SU-DHL-6 (cell line): ENCODE results near the gene CCL14.

Experiments used
- H2AFZ ChIP-seq: fragments of 200-600 bp; sonication (generic); 2 replicates; pipeline ENCODE4 v1.6.1; 2014; ENCODE audit warnings: low read depth, mild to moderate bottlenecking, moderate library complexity, mixed read lengths, antibody characterized with exemption, low read length; ENCODE audit not compliant: severe bottlenecking
- H3F3A ChIP-seq: fragments of 200-600 bp; shearing (Covaris generic); 2 replicates; pipeline ENCODE4 v1.6.0; 2016; ENCODE audit warnings: antibody characterized with exemption, mild to moderate bottlenecking; ENCODE audit not compliant: insufficient read depth
- H3K27ac ChIP-seq: fragments of 200-600 bp; sonication (generic); 2 replicates; pipeline ENCODE4 v1.5.1; 2016; ENCODE audit warnings: low read depth, mild to moderate bottlenecking, low read length, moderate library complexity, mixed read lengths
- H3K27me3 ChIP-seq: fragments of 200-600 bp; sonication (generic), shearing (Covaris generic); 2 replicates; pipeline ENCODE4 v1.6.0; 2014; ENCODE audit warnings: mild to moderate bottlenecking, low read length
- H3K36me3 ChIP-seq: fragments of 200-600 bp; sonication (generic); 2 replicates; pipeline ENCODE4 v1.6.1; 2014; ENCODE audit warnings: mild to moderate bottlenecking, low read length, mixed read lengths
- H3K4me2 ChIP-seq: fragments of 300-600, 200-600 bp; shearing (Covaris generic), sonication (generic); 2 replicates; pipeline ENCODE4 v1.6.0; 2014; ENCODE audit warnings: low read length, low read depth, mild to moderate bottlenecking; ENCODE audit not compliant: poor library complexity, severe bottlenecking
- H3K4me3 ChIP-seq: fragments of 200-600 bp; sonication (generic); 2 replicates; pipeline ENCODE4 v1.5.1; 2014; ENCODE audit warnings: antibody characterized with exemption, low read length, mild to moderate bottlenecking, mixed read lengths; ENCODE audit not compliant: insufficient read depth, poor library complexity, severe bottlenecking
- H3K79me2 ChIP-seq: fragments of 200-600 bp; sonication (generic); 2 replicates; pipeline ENCODE4 v1.6.1; 2014; ENCODE audit warnings: mild to moderate bottlenecking, low read length, moderate library complexity; ENCODE audit not compliant: insufficient read depth
- H3K9ac ChIP-seq: fragments of 200-600 bp; sonication (generic); 2 replicates; pipeline ENCODE4 v1.7.0; 2014; ENCODE audit warnings: mild to moderate bottlenecking, low read length
- H3K9me2 ChIP-seq: fragments of 200-600 bp; sonication (generic); replicated peaks from 2 replicates; pipeline ENCODE4 v1.6.1; 2014; ENCODE audit warnings: low read length; ENCODE audit not compliant: insufficient read depth
- H3K9me3 ChIP-seq: fragments of 200-600 bp; sonication (generic); 2 replicates; pipeline ENCODE4 v1.6.1; 2014; ENCODE audit warnings: low read length, mixed read lengths; ENCODE audit not compliant: insufficient read depth
- H4K20me1 ChIP-seq: fragments of 200-600 bp; sonication (generic); 2 replicates; pipeline ENCODE4 v1.6.1; 2014; ENCODE audit warnings: low read depth, mild to moderate bottlenecking, antibody characterized with exemption, low read length, moderate library complexity, mixed read lengths
- EZH2phosphoT487 ChIP-seq: fragments of 200-600 bp; sonication (generic), shearing (Covaris generic); conservative IDR thresholded peaks from 2 replicates; pipeline ENCODE4 v1.6.1; 2018; ENCODE audit warnings: mild to moderate bottlenecking, antibody characterized with exemption, low read length, moderate library complexity, mixed read lengths
- TF ChIP-seq, protein P1 (sequence below): fragments of 200-600 bp; sonication (generic); IDR thresholded peaks from one replicate; pipeline ENCODE4 v1.5.1; 2017; ENCODE audit warnings: antibody characterized with exemption, mild to moderate bottlenecking, low read length, moderate library complexity; ENCODE audit not compliant: insufficient read depth, poor library complexity, severe bottlenecking

The CCL14 gene

GRCh38 chr17:35982409-35983191 lies 3.9 kb downstream of the CCL14 start:
- no peaks in the 10 kb centered on the region for H3K79me2 ChIP-seq
- no peak overlapping the region for H3K4me3 ChIP-seq
- H3F3A ChIP-seq, result no peaks in the 10 kb centered on the region
- H3K9ac ChIP-seq, result no peak overlapping the region
- no peak overlapping the region for H3K4me2 ChIP-seq
- H3K9me3 ChIP-seq, result no peaks in the 10 kb centered on the region
- TF ChIP-seq, protein P1, sequence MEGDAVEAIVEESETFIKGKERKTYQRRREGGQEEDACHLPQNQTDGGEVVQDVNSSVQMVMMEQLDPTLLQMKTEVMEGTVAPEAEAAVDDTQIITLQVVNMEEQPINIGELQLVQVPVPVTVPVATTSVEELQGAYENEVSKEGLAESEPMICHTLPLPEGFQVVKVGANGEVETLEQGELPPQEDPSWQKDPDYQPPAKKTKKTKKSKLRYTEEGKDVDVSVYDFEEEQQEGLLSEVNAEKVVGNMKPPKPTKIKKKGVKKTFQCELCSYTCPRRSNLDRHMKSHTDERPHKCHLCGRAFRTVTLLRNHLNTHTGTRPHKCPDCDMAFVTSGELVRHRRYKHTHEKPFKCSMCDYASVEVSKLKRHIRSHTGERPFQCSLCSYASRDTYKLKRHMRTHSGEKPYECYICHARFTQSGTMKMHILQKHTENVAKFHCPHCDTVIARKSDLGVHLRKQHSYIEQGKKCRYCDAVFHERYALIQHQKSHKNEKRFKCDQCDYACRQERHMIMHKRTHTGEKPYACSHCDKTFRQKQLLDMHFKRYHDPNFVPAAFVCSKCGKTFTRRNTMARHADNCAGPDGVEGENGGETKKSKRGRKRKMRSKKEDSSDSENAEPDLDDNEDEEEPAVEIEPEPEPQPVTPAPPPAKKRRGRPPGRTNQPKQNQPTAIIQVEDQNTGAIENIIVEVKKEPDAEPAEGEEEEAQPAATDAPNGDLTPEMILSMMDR, result no peak
- TF ChIP-seq EZH2phosphoT487, result no peak
- H2AFZ ChIP-seq, result no peak overlapping the region
- H3K36me3 ChIP-seq, result no peaks in the 10 kb centered on the region
- no peaks in the 10 kb centered on the region for H4K20me1 ChIP-seq
- no peak overlapping the region for H3K27ac ChIP-seq
- H3K27me3 ChIP-seq, result no peaks in the 10 kb centered on the region
- no peaks in the 10 kb centered on the region for H3K9me2 ChIP-seq

DNA sequence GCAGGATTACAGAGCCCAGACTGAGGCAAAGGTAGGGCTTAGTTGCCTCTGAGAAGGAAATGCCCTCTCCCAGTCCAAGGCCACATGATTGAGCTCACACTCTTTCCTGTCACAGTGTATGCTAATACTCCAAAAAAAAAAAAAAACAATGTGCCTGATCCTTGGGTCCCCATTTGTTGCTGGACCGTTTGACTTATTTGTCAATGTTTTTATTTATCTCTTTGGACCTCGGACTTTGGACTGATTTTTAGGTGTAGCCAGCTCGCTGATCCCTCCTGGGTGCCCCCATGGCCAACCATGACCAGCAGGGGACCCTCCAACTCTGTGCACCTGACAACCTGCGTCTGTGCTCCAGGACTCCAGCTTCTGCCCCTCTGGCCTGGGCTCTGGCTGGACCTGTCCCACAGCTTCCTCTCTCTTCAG lies 4.6 kb downstream of the CCL14 start:
- H3K9me2 ChIP-seq, result no peaks in the 10 kb centered on the region
- no peaks in the 10 kb centered on the region for H3K9me3 ChIP-seq
- H3K27me3 ChIP-seq, result no peaks in the 10 kb centered on the region
- H2AFZ ChIP-seq, result no peak overlapping the region
- H3K4me3 ChIP-seq, result no peak overlapping the region
- no peaks in the 10 kb centered on the region for H3K36me3 ChIP-seq
- H3K27ac ChIP-seq, result no peak overlapping the region
- H3F3A ChIP-seq, result no peaks in the 10 kb centered on the region
- TF ChIP-seq EZH2phosphoT487, result no peak
- TF ChIP-seq, protein P1, result peak; percentile 11
- H3K9ac ChIP-seq, result no peak overlapping the region
- no peaks in the 10 kb centered on the region for H3K79me2 ChIP-seq
- no peaks in the 10 kb centered on the region for H4K20me1 ChIP-seq
- H3K4me2 ChIP-seq, result no peak overlapping the region

- TF ChIP-seq, protein P1, result no peak
- TF ChIP-seq EZH2phosphoT487, result no peak
- no peak within 1 kb of the TSS for H3K9ac ChIP-seq
- H3K36me3 ChIP-seq, result no peaks in the 10 kb centered on the region
- H3F3A ChIP-seq, result no peaks in the 10 kb centered on the region
- no peaks in the 10 kb centered on the region for H3K27me3 ChIP-seq
- no peaks in the 10 kb centered on the region for H3K9me3 ChIP-seq
- no peaks in the 10 kb centered on the region for H3K9me2 ChIP-seq
- no peaks in the 10 kb centered on the region for H4K20me1 ChIP-seq
- no peak within 1 kb of the TSS for H3K27ac ChIP-seq
- no peak within 1 kb of the TSS for H3K4me2 ChIP-seq
- no peaks in the 10 kb centered on the region for H3K79me2 ChIP-seq
- H3K4me3 ChIP-seq, result no peak within 1 kb of the TSS
- H2AFZ ChIP-seq, result no peak within 1 kb of the TSS
Measured at GRCh38 chr17:35981246-35981645, 5.3 kb downstream of the CCL14 start, which contains the start of gene CCL16. Gene CCL16, minus strand, starts transcription at chr17:35981497. Its CDS starts 77 bp downstream, at chr17:35981420.
